B cell (primary cell): Measurements from ENCODE around the gene S1PR3.

Experiments used
- CTCF ChIP-seq: fragments of 200-600 bp; IDR thresholded peaks from one replicate; pipeline ENCODE4 v1.8.0; 2022; ENCODE audit warnings: antibody characterized with exemption, mild to moderate bottlenecking
- EZH2 ChIP-seq: IDR thresholded peaks from 2 replicates; pipeline ENCODE4 v1.6.1; 2012; ENCODE audit warnings: borderline replicate concordance, low read depth, mild to moderate bottlenecking, moderate library complexity, low read length; ENCODE audit not compliant: insufficient read depth, poor library complexity, severe bottlenecking

- no peak for TF ChIP-seq CTCF
- TF ChIP-seq EZH2: no peak
These were observed 46.1 kb downstream of the S1PR3 start for GRCh38 chr9:89037346-89037745.
